ENCODE measurements around the gene FBXL16. TPM values are rescaled to one million over a fixed set of nuclear protein-coding genes. Genes with fewer than 3 reads are reported as not detected.

FBXL16 gene
- total RNA-seq, 1 donor from 2014 or later, result not detected

- peaks cover 52 to 67% (median 62%) of the 10 kb centered on the region in 3 donors for H3K4me1 ChIP-seq (ENCODE audit: control insufficient read depth in 3 of 3, insufficient read depth in 3 of 3, low read length in 3 of 3)
- H3K27me3 ChIP-seq (ENCODE audit: control insufficient read depth in 3 of 3, insufficient read depth in 3 of 3, low read length in 3 of 3), result no peaks in the 10 kb centered on the region
- H3K36me3 ChIP-seq (ENCODE audit: control insufficient read depth in 3 of 3, insufficient read depth in 3 of 3, low read length in 3 of 3), result peaks cover 0 to 7% (median 2%) of the 10 kb centered on the region in 3 donors
- H3K27ac ChIP-seq (ENCODE audit: low read depth, low read length), result peak overlapping the region; percentile 56
- H3K9ac ChIP-seq (ENCODE audit: low read depth in 1 of 3, low read length in 3 of 3), result peak overlapping the region; percentile 43 to 88 (median 45)
- H3K9me3 ChIP-seq (ENCODE audit: control insufficient read depth in 3 of 3, low read length in 3 of 3), result no peaks in the 10 kb centered on the region
- peak overlapping the region in 2 of 3 donors; percentile 9 to 61 for H3K4me3 ChIP-seq (ENCODE audit: low read length in 3 of 3)
Measured at GRCh38 chr16:645852-646678, 59.5 kb downstream of the FBXL16 start.

- no peak overlapping the region for H3K27ac ChIP-seq (ENCODE audit: low read depth, low read length)
Measured at GRCh38 chr16:644556-644955, 61.0 kb downstream of the FBXL16 start.

GRCh38 chr16:643050-643368, 62.6 kb downstream of the FBXL16 start:
- H3K4me1 ChIP-seq (ENCODE audit: control insufficient read depth in 3 of 3, insufficient read depth in 3 of 3, low read length in 3 of 3), result peaks cover 41 to 59% (median 57%) of the 10 kb centered on the region in 3 donors
- no peaks in the 10 kb centered on the region for H3K27me3 ChIP-seq (ENCODE audit: control insufficient read depth in 3 of 3, insufficient read depth in 3 of 3, low read length in 3 of 3)
- H3K9me3 ChIP-seq (ENCODE audit: control insufficient read depth in 3 of 3, low read length in 3 of 3), result no peaks in the 10 kb centered on the region
- peak overlapping the region; percentile 83 for H3K27ac ChIP-seq (ENCODE audit: low read depth, low read length)
- peak overlapping the region; percentile 67 to 91 (median 82) for H3K4me3 ChIP-seq (ENCODE audit: low read length in 3 of 3)
- peak overlapping the region; percentile 80 to 99 (median 81) for H3K9ac ChIP-seq (ENCODE audit: low read depth in 1 of 3, low read length in 3 of 3)
- H3K36me3 ChIP-seq (ENCODE audit: control insufficient read depth in 3 of 3, insufficient read depth in 3 of 3, low read length in 3 of 3), result peaks cover 0 to 7% (median 2%) of the 10 kb centered on the region in 3 donors

More at GRCh38 chr16:644556-644955, 61.0 kb downstream of the FBXL16 start:
- H3K4me3 ChIP-seq (ENCODE audit: low read length in 3 of 3), result no peak overlapping the region
- peak overlapping the region in 1 of 3 donors; percentile 8 for H3K9ac ChIP-seq (ENCODE audit: low read depth in 1 of 3, low read length in 3 of 3)
- no peaks in the 10 kb centered on the region for H3K9me3 ChIP-seq (ENCODE audit: control insufficient read depth in 3 of 3, low read length in 3 of 3)
- H3K4me1 ChIP-seq (ENCODE audit: control insufficient read depth in 3 of 3, insufficient read depth in 3 of 3, low read length in 3 of 3), result peaks cover 47 to 60% (median 59%) of the 10 kb centered on the region in 3 donors
- H3K27me3 ChIP-seq (ENCODE audit: control insufficient read depth in 3 of 3, insufficient read depth in 3 of 3, low read length in 3 of 3), result no peaks in the 10 kb centered on the region
- peaks cover 0 to 7% (median 2%) of the 10 kb centered on the region in 3 donors for H3K36me3 ChIP-seq (ENCODE audit: control insufficient read depth in 3 of 3, insufficient read depth in 3 of 3, low read length in 3 of 3)

Other genes starting within 250 kb of the FBXL16 start
- gene CAPN15, start 178.1 kb downstream of the FBXL16 start, total RNA-seq, result 9.9 TPM
- not detected for gene PRR35, start 145.4 kb downstream of the FBXL16 start, total RNA-seq
- gene NHLRC4, start 138.8 kb downstream of the FBXL16 start, total RNA-seq, result 1.6 TPM
- gene PIGQ, start 135.8 kb downstream of the FBXL16 start, total RNA-seq, result 11.0 TPM
- gene RAB40C, start 115.7 kb downstream of the FBXL16 start, total RNA-seq, result 5.7 TPM
- gene WFIKKN1, start 74.8 kb downstream of the FBXL16 start, total RNA-seq, result 0.52 TPM
- 32.4 TPM for gene METTL26, start 69.5 kb downstream of the FBXL16 start, total RNA-seq
- 20.4 TPM for gene MCRIP2, start 64.0 kb downstream of the FBXL16 start, total RNA-seq
- 6.3 TPM for gene WDR90, start 56.4 kb downstream of the FBXL16 start, total RNA-seq
- gene RHOT2, start 37.7 kb downstream of the FBXL16 start, total RNA-seq, result 14.1 TPM
- under 0.01 TPM for gene RHBDL1, start 30.1 kb downstream of the FBXL16 start, total RNA-seq
- gene STUB1, start 25.4 kb downstream of the FBXL16 start, total RNA-seq, result 87.7 TPM
- 13.0 TPM for gene JMJD8, start 21.5 kb downstream of the FBXL16 start, total RNA-seq
- 2.1 TPM for gene WDR24, start 15.4 kb downstream of the FBXL16 start, total RNA-seq
- gene METRN, start 9.3 kb upstream of the FBXL16 start, total RNA-seq, result 18.3 TPM
- 12.0 TPM for gene ANTKMT, start 15.3 kb upstream of the FBXL16 start, total RNA-seq
- not detected for gene CCDC78, start 20.6 kb upstream of the FBXL16 start, total RNA-seq
- 1.0 TPM for gene HAGHL, start 21.3 kb upstream of the FBXL16 start, total RNA-seq
- gene CIAO3, start 35.2 kb upstream of the FBXL16 start, total RNA-seq, result 43.3 TPM
- 1.0 TPM for gene MSLN, start 54.9 kb upstream of the FBXL16 start, total RNA-seq
- gene RPUSD1, start 82.6 kb upstream of the FBXL16 start, total RNA-seq, result 8.9 TPM
- 4.2 TPM for gene CHTF18, start 82.8 kb upstream of the FBXL16 start, total RNA-seq
- gene GNG13, start 94.9 kb upstream of the FBXL16 start, total RNA-seq, result not detected

Data from skeletal muscle tissue (tissue), 4 donors.